Measurements from ENCODE around the gene SURF2. TPM values are rescaled to one million over a fixed set of nuclear protein-coding genes. Genes with fewer than 3 reads are reported as not detected.
"Not testable (repeated sequence)": the region's sequence is repeated elsewhere in the genome, so short reads cannot be mapped to it uniquely, and the experiment has no call there.

The SURF2 gene
- total and polyA plus RNA-seq, 3 experiments from 2014 or later = 34.9 to 46.6 (median 35.2) TPM

DNA sequence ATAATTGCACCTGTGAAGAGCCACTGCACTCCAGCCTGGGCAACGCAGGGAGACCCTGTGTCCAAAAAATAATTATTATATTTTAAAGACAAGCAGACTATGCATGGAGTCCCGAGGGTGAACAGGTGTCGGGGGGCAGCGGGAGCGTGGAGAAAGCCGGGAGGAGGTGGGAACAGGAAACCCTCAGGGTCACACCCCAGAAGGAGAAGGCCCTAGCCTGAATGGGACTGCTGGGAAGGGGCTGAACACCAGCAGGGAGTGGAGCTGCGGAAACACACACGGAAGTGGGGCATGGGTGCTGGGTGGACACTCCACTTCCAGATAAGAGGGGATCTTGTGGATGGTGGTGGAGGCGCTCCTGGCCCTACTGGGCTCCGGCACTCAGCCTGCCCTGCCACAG is 33.1 kb upstream of the SURF2 start:
- H3K4me3 ChIP-seq (ENCODE audit: low read length) = no peak overlapping the region
- H3K27me3 ChIP-seq (ENCODE audit: insufficient read depth, low read length, poor library complexity, severe bottlenecking) = no peaks in the 10 kb centered on the region
- H3K36me3 ChIP-seq (ENCODE audit: insufficient read depth, low read length) = no peaks in the 10 kb centered on the region
- ChIA-PET POLR2A (no interaction called here), CTCF (no interaction called here)
- peaks cover 3 to 5% of the 10 kb centered on the region in 2 donors for H3K27me3 Mint-ChIP-seq
- H3K4me3 Mint-ChIP-seq = no peak overlapping the region
- DNase-seq = no peak
- H3K9me3 Mint-ChIP-seq = peaks cover 0 to 2% (median 0%) of the 10 kb centered on the region in 5 donors
- H3K36me3 Mint-ChIP-seq = peaks cover 0 to 7% (median 0%) of the 10 kb centered on the region in 3 donors
- H3K4me1 Mint-ChIP-seq = peaks cover 0 to 4% (median 3%) of the 10 kb centered on the region in 3 donors
- peak overlapping the region in 1 of 8 donors; percentile 22 for H3K27ac Mint-ChIP-seq
- no peak overlapping the region for H3K27ac ChIP-seq (ENCODE audit: low read depth, low read length)
- no peaks in the 10 kb centered on the region for H3K4me1 ChIP-seq (ENCODE audit: insufficient read depth, low read length)
- H3K9me3 ChIP-seq (ENCODE audit: low read length) = no peaks in the 10 kb centered on the region

DNA sequence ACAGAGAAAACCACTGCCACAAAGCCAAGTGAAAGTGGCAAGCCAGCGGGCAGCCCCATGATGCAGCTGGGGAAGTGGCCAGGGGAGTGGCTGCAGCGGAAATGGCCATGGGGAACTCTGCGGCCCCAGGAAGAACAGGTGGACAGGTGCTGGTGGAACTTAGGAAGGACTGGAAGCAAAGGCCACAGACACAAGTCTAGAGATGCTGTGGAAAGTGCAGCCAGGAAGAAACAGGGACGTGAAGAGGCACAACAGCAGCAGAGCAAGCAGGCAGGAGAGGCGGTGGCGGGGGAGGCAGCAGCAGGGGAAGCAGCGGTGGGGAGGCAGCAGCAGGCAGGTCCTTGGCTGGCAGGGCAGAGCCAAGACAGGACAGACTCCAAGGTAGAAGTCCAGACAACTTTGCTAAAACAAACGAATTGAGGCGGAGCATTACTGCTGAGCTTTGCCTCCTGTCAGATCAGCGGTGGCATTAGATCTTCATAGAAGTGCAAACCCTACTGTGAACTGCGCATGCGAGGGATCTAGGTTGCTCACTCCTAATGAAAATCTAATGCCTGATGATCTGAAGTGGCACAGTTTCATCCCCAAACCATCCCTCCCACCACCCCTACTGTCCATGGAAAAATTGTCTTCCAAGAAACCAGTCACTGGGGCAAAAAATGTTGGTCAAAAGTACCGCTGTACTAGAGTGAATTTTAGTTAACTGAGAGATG is 32.2 kb upstream of the SURF2 start:
- Mint-ChIP-seq H3K36me3 (peaks cover 0 to 11% (median 0%) of the 10 kb centered on the region in 3 donors), H3K27me3 (peaks cover 3% of the 10 kb centered on the region in 2 donors), H3K4me3 (peak overlapping the region in 1 of 7 donors; percentile 43), H3K9me3 (peaks cover 0 to 2% (median 0%) of the 10 kb centered on the region in 5 donors), H3K4me1 (peaks cover 0 to 10% (median 4%) of the 10 kb centered on the region in 3 donors), H3K27ac (no peak overlapping the region)
- H3K27ac ChIP-seq (ENCODE audit: low read depth, low read length) = no peak overlapping the region
- ChIA-PET CTCF (no interaction called here), POLR2A (no interaction called here)
- H3K4me1 ChIP-seq (ENCODE audit: insufficient read depth, low read length) = no peaks in the 10 kb centered on the region
- H3K4me3 ChIP-seq (ENCODE audit: low read length) = no peak overlapping the region
- no peaks in the 10 kb centered on the region for H3K9me3 ChIP-seq (ENCODE audit: low read length)
- no peak for DNase-seq
- no peaks in the 10 kb centered on the region for H3K36me3 ChIP-seq (ENCODE audit: insufficient read depth, low read length)
- H3K27me3 ChIP-seq (ENCODE audit: insufficient read depth, low read length, poor library complexity, severe bottlenecking) = no peaks in the 10 kb centered on the region

- DNase-seq; H3K27me3 Mint-ChIP-seq; CTCF ChIA-PET; H3K36me3 ChIP-seq (ENCODE audit: insufficient read depth, low read length); POLR2A ChIA-PET; H3K4me3 Mint-ChIP-seq; H3K27me3 ChIP-seq (ENCODE audit: insufficient read depth, low read length, poor library complexity, severe bottlenecking); H3K4me3 ChIP-seq (ENCODE audit: low read length); H3K9me3 ChIP-seq (ENCODE audit: low read length); H3K9me3 Mint-ChIP-seq; H3K4me1 ChIP-seq (ENCODE audit: insufficient read depth, low read length); H3K27ac ChIP-seq (ENCODE audit: low read depth, low read length): not testable (repeated sequence)
- Mint-ChIP-seq H3K4me1 (peaks cover 4 to 18% (median 14%) of the 10 kb centered on the region in 3 donors), H3K27ac (peak overlapping the region in 3 of 8 donors; percentile 21 to 33 (median 27)), H3K36me3 (peaks cover 3 to 33% (median 4%) of the 10 kb centered on the region in 3 donors)
Measured at GRCh38 chr9:133327021-133327420, 29.3 kb upstream of the SURF2 start.

- peaks cover 0 to 2% (median 0%) of the 10 kb centered on the region in 5 donors for H3K9me3 Mint-ChIP-seq
- no peaks in the 10 kb centered on the region for H3K9me3 ChIP-seq (ENCODE audit: low read length)
- peak overlapping the region in 2 of 8 donors; percentile 40 to 53 for H3K27ac Mint-ChIP-seq
- H3K4me1 ChIP-seq (ENCODE audit: insufficient read depth, low read length) = no peaks in the 10 kb centered on the region
- peaks cover 4 to 18% (median 14%) of the 10 kb centered on the region in 3 donors for H3K4me1 Mint-ChIP-seq
- CTCF ChIA-PET = no interaction called here
- no peak overlapping the region for H3K4me3 Mint-ChIP-seq
- H3K27me3 ChIP-seq (ENCODE audit: insufficient read depth, low read length, poor library complexity, severe bottlenecking) = no peaks in the 10 kb centered on the region
- H3K36me3 Mint-ChIP-seq = peaks cover 3 to 43% (median 4%) of the 10 kb centered on the region in 3 donors
- H3K36me3 ChIP-seq (ENCODE audit: insufficient read depth, low read length) = peaks cover 13% of the 10 kb centered on the region
- no peak overlapping the region for H3K4me3 ChIP-seq (ENCODE audit: low read length)
- DNase-seq = no peak
- POLR2A ChIA-PET = no interaction called here
- no peak overlapping the region for H3K27ac ChIP-seq (ENCODE audit: low read depth, low read length)
- H3K27me3 Mint-ChIP-seq = no peaks in the 10 kb centered on the region
Measured at GRCh38 chr9:133327834-133328484, 28.4 kb upstream of the SURF2 start.

DNA sequence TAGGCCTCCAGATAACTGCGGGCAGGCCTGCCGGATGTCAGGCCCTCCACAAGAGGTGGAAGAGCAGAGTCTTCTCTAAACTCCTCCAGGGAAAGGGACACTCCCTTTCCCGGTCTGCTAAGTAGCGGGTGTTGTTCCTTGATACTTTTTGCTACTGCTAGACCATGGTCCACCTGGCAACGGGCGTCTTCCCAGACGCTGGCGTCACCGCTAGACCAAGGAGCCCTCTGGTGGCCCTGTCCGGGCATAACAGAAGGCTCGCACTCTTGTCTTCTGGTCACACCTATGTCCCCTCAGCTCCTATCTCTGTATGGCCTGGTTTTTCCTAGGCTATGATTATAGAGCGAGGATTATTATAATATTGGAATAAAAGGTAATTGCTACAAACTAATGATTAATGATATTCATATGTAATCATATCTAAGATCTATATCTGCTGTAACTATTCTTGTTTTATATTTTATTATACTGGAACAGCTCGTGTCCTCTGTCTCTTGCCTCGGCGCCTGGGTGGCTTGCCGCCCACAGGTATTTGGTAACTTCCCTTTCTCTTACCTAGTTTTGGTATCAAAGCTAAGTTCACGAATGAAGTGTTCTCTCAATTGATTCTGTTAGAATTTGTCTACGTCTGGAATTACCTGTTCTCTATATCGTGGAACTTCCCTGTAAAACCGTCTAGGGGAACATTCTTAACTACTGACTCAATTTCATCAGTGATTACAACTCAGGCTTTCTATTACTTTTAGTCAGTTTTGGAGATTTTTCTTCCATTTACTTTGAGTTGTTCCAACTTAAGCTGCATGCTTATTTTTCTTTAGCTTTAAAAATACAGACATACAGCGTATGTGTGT is 26.8 kb upstream of the SURF2 start:
- DNase-seq; H3K27me3 ChIP-seq (ENCODE audit: insufficient read depth, low read length, poor library complexity, severe bottlenecking); POLR2A ChIA-PET; H3K27me3 Mint-ChIP-seq; H3K9me3 ChIP-seq (ENCODE audit: low read length); H3K9me3 Mint-ChIP-seq; H3K27ac ChIP-seq (ENCODE audit: low read depth, low read length); H3K4me3 ChIP-seq (ENCODE audit: low read length): not testable (repeated sequence)
- Mint-ChIP-seq H3K4me1 (peaks cover 10 to 31% (median 22%) of the 10 kb centered on the region in 3 donors), H3K4me3 (peak overlapping the region in 1 of 7 donors; percentile 17), H3K36me3 (peaks cover 3 to 58% (median 4%) of the 10 kb centered on the region in 3 donors), H3K27ac (peak overlapping the region in 4 of 8 donors; percentile 51 to 87 (median 58))
- Histone ChIP-seq H3K36me3 (ENCODE audit: insufficient read depth, low read length) (peaks cover 29% of the 10 kb centered on the region), H3K4me1 (ENCODE audit: insufficient read depth, low read length) (peaks cover 11% of the 10 kb centered on the region)
- CTCF ChIA-PET = interaction anchor here (1.0 to 1.8 kb wide), 5 partner anchors 12 to 298 kb away, joined by 3 to 7 read pairs (median 4); partner anchors contain the start of gene GTF3C5

DNA sequence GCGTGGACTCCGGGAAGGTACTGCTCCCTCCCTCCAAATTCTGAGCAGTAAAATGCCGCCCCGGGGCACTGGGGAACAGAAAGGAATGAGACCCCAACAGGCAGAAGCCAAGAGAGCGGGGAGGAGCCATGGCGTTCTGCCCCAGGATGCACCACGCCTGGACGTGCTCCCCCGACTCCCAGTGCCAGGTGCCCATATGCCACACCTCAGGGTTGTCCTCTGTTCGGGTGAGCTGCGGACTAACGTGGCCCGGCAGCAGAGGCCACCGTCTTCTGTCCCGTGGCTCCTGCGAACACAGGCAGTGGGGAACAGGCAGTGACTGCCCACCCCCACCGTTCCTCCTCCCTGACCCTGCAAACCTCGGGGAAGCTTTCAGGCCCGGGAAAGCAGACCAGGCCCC is 25.1 kb upstream of the SURF2 start:
- Mint-ChIP-seq H3K27ac (peak overlapping the region in 1 of 8 donors; percentile 66), H3K4me1 (peaks cover 18 to 48% (median 34%) of the 10 kb centered on the region in 3 donors), H3K4me3 (no peak overlapping the region), H3K36me3 (peaks cover 3 to 65% (median 4%) of the 10 kb centered on the region in 3 donors), H3K27me3 (no peaks in the 10 kb centered on the region), H3K9me3 (no peaks in the 10 kb centered on the region)
- Histone ChIP-seq H3K27ac (ENCODE audit: low read depth, low read length) (no peak overlapping the region), H3K27me3 (ENCODE audit: insufficient read depth, low read length, poor library complexity, severe bottlenecking) (no peaks in the 10 kb centered on the region), H3K4me1 (ENCODE audit: insufficient read depth, low read length) (peaks cover 23% of the 10 kb centered on the region), H3K36me3 (ENCODE audit: insufficient read depth, low read length) (peaks cover 34% of the 10 kb centered on the region), H3K4me3 (ENCODE audit: low read length) (no peak overlapping the region), H3K9me3 (ENCODE audit: low read length) (no peaks in the 10 kb centered on the region)
- ChIA-PET CTCF (interaction anchor here (1.4 kb wide), 1 partner anchor 300 kb away, joined by 3 read pairs; the partner anchor contains the start of gene GTF3C5), POLR2A (no interaction called here)
- no peak for DNase-seq

GRCh38 chr9:133331641-133332380 is 24.5 kb upstream of the SURF2 start:
- no peak overlapping the region for H3K4me3 ChIP-seq (ENCODE audit: low read length)
- Mint-ChIP-seq H3K27me3 (no peaks in the 10 kb centered on the region), H3K27ac (peak overlapping the region in 1 of 8 donors; percentile 66), H3K4me3 (peak overlapping the region in 1 of 7 donors; percentile 24), H3K36me3 (peaks cover 3 to 65% (median 4%) of the 10 kb centered on the region in 3 donors), H3K9me3 (no peaks in the 10 kb centered on the region), H3K4me1 (peaks cover 21 to 51% (median 39%) of the 10 kb centered on the region in 3 donors)
- H3K27ac ChIP-seq (ENCODE audit: low read depth, low read length) = no peak overlapping the region
- H3K9me3 ChIP-seq (ENCODE audit: low read length) = no peaks in the 10 kb centered on the region
- H3K36me3 ChIP-seq (ENCODE audit: insufficient read depth, low read length) = peaks cover 34% of the 10 kb centered on the region
- peaks cover 29% of the 10 kb centered on the region for H3K4me1 ChIP-seq (ENCODE audit: insufficient read depth, low read length)
- H3K27me3 ChIP-seq (ENCODE audit: insufficient read depth, low read length, poor library complexity, severe bottlenecking) = no peaks in the 10 kb centered on the region
- POLR2A ChIA-PET = interaction anchor here (1.0 kb wide), 1 partner anchor 16 kb away, joined by 4 read pairs; the partner anchor contains the start of genes MED22 and RPL7A
- CTCF ChIA-PET = interaction anchor here (1.1 kb wide), 1 partner anchor 42 kb away, joined by 4 read pairs; no protein-coding TSS in a partner anchor
- DNase-seq = no peak
